Measurements from ENCODE around the gene ADAMTS2.

- TF ChIP-seq SP1 (IDR thresholded peaks at IDR 0.05) = no peak
- no peak for TF ChIP-seq PKNOX1 (IDR thresholded peaks at IDR 0.05)
- no peak for TF ChIP-seq FOXA1 (IDR thresholded peaks at IDR 0.05)
- no peak for TF ChIP-seq SUZ12 (IDR thresholded peaks at IDR 0.05)
- no peak for TF ChIP-seq L3MBTL2 (conservative IDR thresholded peaks at IDR 0.05)
- no peak for TF ChIP-seq FOXM1 (IDR thresholded peaks at IDR 0.05; ENCODE audit: borderline replicate concordance)
- no peak for TF ChIP-seq HDGF (IDR thresholded peaks at IDR 0.05; ENCODE audit: borderline replicate concordance)
- no peak for TF ChIP-seq TARDBP (IDR thresholded peaks at IDR 0.05)
- no peak for TF ChIP-seq NFRKB (IDR thresholded peaks at IDR 0.05)
These were observed 225.7 kb downstream of the ADAMTS2 start for GRCh38 chr5:179119415-179120170.
